SJSA1 (cell line): Measurements from ENCODE around the gene JAG1. TPM values are rescaled to one million over a fixed set of nuclear protein-coding genes. Genes with fewer than 3 reads are reported as not detected.

Experiments used
- DNase-seq, 2 experiments: peaks; one replicate each; pipeline ENCODE4 v3.0.0-alpha.2; 2015 to 2020; ENCODE audit warnings: low spot score in 2 of 2, low read depth in 1 of 2
- H3K27ac ChIP-seq: fragments of 250-450 bp; sonication (Bioruptor Pico); 2 replicates; pipeline ENCODE4 v1.5.1; 2020; ENCODE audit warnings: mild to moderate bottlenecking, moderate library complexity
- H3K27me3 ChIP-seq: fragments of 250-450 bp; sonication (Bioruptor Pico); replicated peaks from 2 replicates; pipeline ENCODE4 v1.5.1; 2020; ENCODE audit warnings: mild to moderate bottlenecking, moderate library complexity
- H3K36me3 ChIP-seq: fragments of 250-450 bp; sonication (Bioruptor Pico); 2 replicates; pipeline ENCODE4 v1.5.1; 2020; ENCODE audit warnings: mild to moderate bottlenecking
- H3K4me1 ChIP-seq: fragments of 250-450 bp; sonication (Bioruptor Pico); replicated peaks from 2 replicates; pipeline ENCODE4 v1.6.1; 2021; ENCODE audit warnings: mild to moderate bottlenecking
- H3K4me3 ChIP-seq: fragments of 250-450 bp; sonication (Bioruptor Pico); 2 replicates; pipeline ENCODE4 v1.5.1; 2020; ENCODE audit warnings: mild to moderate bottlenecking
- H3K9me3 ChIP-seq: fragments of 250-450 bp; sonication (Bioruptor Pico); replicated peaks from 2 replicates; pipeline ENCODE4 v1.5.1; 2020; ENCODE audit warnings: mild to moderate bottlenecking
- total RNA-seq: library from RNA; depleted of rRNA; stranded (reverse); fragments of >200 nt; shearing (Covaris generic); gene quantifications from 2 replicates; pipeline ENCODE4 v1.2.3, GENCODE V29; 2014

The JAG1 gene
- total RNA-seq, 1 experiment from 2014 or later: 40.9 TPM

DNA sequence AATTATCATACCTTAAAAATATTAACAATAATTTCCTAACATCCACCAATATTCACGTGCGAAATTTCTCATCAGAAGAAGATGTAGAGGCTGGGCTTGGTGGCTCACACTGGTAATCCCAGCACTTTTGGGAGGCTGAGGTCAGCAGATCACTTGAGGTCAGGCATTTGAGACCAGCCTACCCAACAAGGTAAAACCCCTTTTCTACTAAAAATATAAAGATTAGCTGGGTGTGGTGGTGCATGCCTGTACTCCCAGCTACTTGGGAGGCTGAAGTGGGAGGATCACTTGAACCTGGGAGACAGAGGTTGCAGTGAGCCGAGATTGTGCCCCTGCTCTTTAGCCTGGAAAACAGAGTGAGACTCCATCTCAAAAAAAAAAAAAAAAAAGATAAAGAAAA is 36.1 kb upstream of the JAG1 start:
- Histone ChIP-seq H3K27ac (no peak overlapping the region), H3K4me3 (no peak overlapping the region), H3K36me3 (no peaks in the 10 kb centered on the region), H3K27me3 (no peaks in the 10 kb centered on the region), H3K4me1 (peaks cover 32% of the 10 kb centered on the region), H3K9me3 (no peaks in the 10 kb centered on the region)
- DNase-seq: no peak

DNA sequence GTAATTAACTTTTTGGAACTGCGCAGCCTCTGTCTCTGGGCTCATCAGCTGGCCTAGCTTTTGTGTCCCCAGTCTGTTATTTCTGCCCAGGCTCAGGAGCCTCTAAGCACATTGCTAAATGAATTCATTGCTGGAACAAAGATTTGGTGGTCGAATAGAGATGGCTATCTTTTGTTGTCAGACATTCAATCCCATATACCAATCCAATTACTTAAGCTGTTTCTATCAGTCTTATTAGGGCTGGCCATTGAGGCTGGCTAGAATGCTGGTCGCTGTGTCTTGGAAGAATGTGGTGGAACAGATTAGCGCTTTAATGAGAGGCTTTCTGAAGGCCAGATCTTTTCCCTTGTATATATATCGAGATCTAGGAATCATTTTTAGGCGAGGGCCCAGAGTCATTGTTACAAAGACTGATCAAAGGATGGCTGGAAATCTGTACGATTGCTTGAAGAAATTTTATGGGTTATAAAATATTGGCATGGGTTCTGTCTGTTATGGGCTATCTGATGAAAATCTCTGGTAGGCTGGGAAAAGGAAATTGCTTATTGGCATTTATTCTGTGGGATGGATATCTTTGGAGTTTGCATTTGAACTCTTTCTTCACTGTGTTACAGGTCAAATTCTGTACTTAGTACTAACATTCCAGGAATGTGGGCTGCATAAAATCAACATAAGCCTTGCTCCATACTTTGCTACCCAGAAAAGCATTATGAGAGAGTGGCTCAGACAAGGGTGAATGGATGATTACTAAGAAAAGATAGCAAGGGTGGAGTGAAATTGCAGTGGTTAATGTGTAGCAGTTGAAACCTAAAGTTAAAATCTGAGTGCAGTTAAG is 34.8 kb upstream of the JAG1 start:
- peak in 1 of 2 experiments; percentile 21 for DNase-seq
- H3K4me1 ChIP-seq: peaks cover 21% of the 10 kb centered on the region
- H3K9me3 ChIP-seq: no peaks in the 10 kb centered on the region
- no peaks in the 10 kb centered on the region for H3K36me3 ChIP-seq
- H3K4me3 ChIP-seq: no peak overlapping the region
- H3K27me3 ChIP-seq: no peaks in the 10 kb centered on the region
- H3K27ac ChIP-seq: no peak overlapping the region

DNA sequence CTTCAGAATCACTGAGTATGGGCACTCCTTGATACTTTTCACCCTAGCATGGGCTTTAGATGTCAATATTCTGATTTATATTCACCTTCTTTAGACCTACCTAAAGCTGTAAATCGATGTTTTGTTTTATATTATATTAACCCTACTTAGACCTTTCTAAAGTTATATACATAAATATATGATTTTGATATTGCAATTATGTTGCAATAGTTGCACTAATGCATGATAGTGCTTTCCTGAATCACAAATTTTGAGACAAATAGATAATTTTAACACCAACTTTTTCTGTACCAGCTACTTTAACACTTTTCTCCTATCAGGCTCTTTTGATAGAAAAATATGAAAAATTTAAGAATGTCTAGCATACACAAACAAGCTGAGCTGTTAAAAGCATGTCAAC is 34.0 kb upstream of the JAG1 start:
- no peak overlapping the region for H3K4me3 ChIP-seq
- no peaks in the 10 kb centered on the region for H3K27me3 ChIP-seq
- no peak overlapping the region for H3K27ac ChIP-seq
- H3K9me3 ChIP-seq: no peaks in the 10 kb centered on the region
- H3K4me1 ChIP-seq: peaks cover 21% of the 10 kb centered on the region
- DNase-seq: no peak
- H3K36me3 ChIP-seq: no peaks in the 10 kb centered on the region

DNA sequence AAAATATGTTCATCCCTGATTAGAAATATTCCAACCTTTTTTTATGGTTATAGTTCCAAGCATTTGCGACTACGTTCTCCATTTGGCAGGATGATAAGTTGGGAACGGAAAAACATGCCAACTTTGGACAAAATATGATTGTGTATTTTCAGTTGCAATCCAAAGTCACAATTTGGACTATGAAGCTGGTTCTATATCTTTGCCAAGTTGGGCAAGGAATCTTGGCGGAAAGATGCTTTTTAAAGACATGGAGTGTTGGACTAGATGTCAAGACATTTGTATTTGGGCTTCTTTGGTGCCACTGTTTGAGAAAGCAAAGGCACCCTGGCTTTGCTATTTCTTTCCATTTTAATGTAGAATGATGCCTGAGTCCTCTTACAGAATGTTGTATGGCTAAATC is 33.3 kb upstream of the JAG1 start:
- H3K27ac ChIP-seq: no peak overlapping the region
- no peak overlapping the region for H3K4me3 ChIP-seq
- H3K4me1 ChIP-seq: peaks cover 21% of the 10 kb centered on the region
- DNase-seq: no peak
- H3K36me3 ChIP-seq: no peaks in the 10 kb centered on the region
- H3K27me3 ChIP-seq: no peaks in the 10 kb centered on the region
- no peaks in the 10 kb centered on the region for H3K9me3 ChIP-seq

DNA sequence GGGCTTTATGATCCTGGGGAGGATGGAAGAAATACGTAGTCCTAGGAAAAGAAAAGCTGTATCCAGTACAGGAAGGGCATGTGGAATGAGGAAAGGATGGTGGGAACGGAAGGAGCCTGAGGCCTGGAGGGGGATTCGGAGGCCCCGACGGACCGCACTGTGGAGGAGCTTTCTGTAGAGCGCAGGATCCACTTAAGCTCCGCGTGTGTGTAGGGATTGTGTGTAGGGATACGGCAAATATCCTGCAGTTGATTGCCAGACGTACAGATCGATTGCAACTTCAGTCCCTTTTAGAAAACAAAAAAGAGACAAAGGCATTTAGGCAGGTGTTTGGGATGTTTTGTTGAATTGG is 32.6 kb upstream of the JAG1 start:
- no peaks in the 10 kb centered on the region for H3K9me3 ChIP-seq
- DNase-seq: no peak
- H3K27ac ChIP-seq: no peak overlapping the region
- H3K27me3 ChIP-seq: no peaks in the 10 kb centered on the region
- H3K36me3 ChIP-seq: no peaks in the 10 kb centered on the region
- H3K4me1 ChIP-seq: peaks cover 19% of the 10 kb centered on the region
- H3K4me3 ChIP-seq: no peak overlapping the region

DNA sequence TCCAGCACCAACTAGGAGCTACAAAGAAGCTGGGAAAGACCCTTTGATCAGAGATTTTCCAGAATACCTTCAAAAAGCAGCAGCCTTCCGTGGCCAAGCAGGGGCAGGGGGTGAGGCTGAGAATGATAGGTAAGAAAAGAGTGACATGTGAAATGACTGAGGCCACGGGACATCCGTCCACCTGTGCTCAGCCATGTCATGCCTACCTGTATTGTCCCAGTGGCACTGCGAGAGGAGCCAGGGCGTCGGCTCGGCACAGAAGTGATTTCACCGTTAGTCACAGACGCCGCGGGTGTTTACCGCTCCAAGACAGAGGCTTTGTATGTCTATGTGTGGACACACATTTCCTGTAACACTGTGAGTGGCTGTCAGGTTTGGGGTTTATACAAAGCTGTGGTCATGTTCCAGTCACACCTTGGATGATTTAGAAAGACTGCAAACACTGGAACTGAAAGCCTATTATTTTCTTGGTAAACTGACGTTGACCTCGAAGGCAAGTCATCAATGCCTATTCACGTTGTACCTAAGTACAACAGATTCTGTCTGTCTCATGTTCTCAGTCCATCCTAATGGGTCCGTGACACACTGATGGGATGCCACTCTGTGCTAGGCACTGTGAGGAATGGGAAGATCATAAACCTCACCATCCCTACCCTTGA is 32.1 kb upstream of the JAG1 start:
- peak; percentile 34 to 62 for DNase-seq
- Histone ChIP-seq H3K4me1 (peaks cover 14% of the 10 kb centered on the region), H3K27me3 (no peaks in the 10 kb centered on the region), H3K4me3 (no peak overlapping the region), H3K9me3 (no peaks in the 10 kb centered on the region), H3K36me3 (no peaks in the 10 kb centered on the region), H3K27ac (no peak overlapping the region)

DNA sequence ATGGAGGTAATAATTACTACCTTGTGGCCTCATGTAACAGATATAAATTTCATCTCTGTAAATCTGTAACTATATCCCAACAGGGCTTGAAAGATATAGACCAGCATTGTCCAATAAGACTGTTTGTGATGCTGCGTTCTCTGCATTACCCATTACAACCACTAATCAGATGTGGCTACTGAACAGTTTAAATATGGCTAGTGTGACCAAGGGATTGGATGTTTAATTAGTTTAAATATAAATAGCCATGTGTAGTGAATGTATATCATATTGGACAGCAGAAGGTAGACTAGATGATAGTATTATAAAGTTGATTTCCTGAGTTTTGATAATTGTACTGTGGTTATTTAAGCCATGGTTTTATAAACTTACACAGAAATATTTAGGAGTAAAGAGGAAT is 27.8 kb upstream of the JAG1 start:
- DNase-seq: no peak
- Histone ChIP-seq H3K4me1 (peaks cover 10% of the 10 kb centered on the region), H3K27ac (no peak overlapping the region), H3K36me3 (no peaks in the 10 kb centered on the region), H3K4me3 (no peak overlapping the region), H3K27me3 (no peaks in the 10 kb centered on the region), H3K9me3 (no peaks in the 10 kb centered on the region)

DNA sequence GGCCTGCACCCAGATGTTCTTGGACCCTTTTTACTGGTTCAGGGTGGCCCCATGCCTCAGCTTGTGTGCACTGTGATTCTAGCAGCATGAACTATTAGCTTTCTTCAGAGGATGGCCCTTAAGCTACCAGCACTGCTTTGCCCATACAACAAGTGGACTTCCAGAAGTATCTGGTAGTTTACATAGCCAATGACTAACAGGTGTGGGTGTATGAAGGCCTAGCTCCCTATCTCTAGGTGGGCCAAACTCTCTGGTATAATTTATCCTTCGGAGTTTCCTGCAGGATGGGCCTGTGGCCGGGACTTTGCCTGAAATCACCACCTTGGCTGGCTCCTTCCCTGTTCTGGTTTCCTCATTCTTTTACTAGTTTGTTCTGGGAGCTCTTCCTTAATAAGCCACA is 26.1 kb upstream of the JAG1 start:
- H3K4me3 ChIP-seq: no peak overlapping the region
- no peaks in the 10 kb centered on the region for H3K27me3 ChIP-seq
- H3K36me3 ChIP-seq: no peaks in the 10 kb centered on the region
- H3K27ac ChIP-seq: no peak overlapping the region
- H3K4me1 ChIP-seq: no peaks in the 10 kb centered on the region
- no peaks in the 10 kb centered on the region for H3K9me3 ChIP-seq
- no peak for DNase-seq

DNA sequence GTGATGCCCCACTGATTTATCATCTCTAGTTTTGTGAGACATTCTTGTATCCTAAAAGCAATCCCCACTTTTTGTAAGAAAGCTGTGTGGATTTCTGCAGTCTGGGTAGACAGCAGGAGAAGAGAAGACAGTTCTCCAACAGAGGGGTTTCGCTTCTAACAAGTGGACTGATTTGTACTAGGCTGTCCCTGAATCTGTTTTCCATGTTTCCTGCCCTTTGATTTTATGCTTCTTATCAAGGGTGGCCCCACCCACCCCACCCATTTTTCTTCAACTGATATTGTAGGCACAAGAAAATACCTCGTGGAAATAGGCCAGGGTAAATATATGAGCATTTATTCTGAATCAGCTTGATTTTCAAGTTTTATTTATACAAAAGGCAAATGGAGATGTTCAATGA is 25.7 kb upstream of the JAG1 start:
- no peak for DNase-seq
- Histone ChIP-seq H3K4me1 (no peaks in the 10 kb centered on the region), H3K27ac (no peak overlapping the region), H3K4me3 (no peak overlapping the region), H3K27me3 (no peaks in the 10 kb centered on the region), H3K9me3 (no peaks in the 10 kb centered on the region), H3K36me3 (no peaks in the 10 kb centered on the region)

DNA sequence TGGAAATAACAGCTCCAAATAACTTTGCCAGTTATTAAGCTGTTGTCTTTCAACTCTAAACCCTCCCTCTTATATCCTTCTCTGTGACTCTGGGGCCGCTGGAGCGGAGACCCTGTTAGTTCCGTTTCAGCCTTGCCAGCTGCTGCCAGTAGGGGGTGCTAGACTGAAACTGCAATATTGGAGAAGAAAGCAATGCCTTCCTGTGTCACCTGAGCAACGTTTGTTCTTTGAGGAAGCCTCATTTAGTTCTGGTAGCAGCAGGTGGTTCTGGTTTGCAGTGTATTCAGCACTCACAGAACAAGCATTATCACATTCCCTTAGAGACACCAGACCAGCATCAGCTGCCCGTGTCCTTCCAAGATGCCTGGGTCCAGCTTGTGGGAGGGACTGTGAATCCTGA is 22.9 kb upstream of the JAG1 start:
- H3K27me3 ChIP-seq: no peaks in the 10 kb centered on the region

DNA sequence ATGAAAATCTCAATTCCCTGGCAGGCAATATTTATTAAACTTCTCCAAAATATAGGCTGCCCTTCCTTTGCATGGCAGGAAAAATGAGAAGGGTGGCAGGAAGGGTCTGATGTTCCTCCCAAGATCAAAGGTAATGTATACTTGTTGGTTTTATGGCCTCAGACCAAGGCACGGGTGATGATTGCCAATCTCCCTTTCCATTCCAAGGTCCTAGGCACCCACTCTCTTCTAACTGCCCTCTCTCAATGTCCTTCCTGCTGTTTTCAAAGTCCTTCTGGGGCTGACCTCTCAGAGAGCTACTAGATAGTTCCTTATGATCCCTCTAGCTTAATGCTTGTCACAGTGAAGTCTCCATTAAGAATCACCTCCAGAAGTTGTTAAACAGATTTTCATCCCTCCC is 15.6 kb upstream of the JAG1 start:
- H3K4me3 ChIP-seq: no peak overlapping the region
- no peaks in the 10 kb centered on the region for H3K9me3 ChIP-seq
- peaks cover 7% of the 10 kb centered on the region; the same call in 1 of the 2 replicates for H3K4me1 ChIP-seq
- no peak overlapping the region for H3K27ac ChIP-seq
- H3K27me3 ChIP-seq: no peaks in the 10 kb centered on the region
- no peak for DNase-seq
- no peaks in the 10 kb centered on the region for H3K36me3 ChIP-seq

More for the DNA sequence above, 22.9 kb upstream of the JAG1 start:
- DNase-seq: no peak
- Histone ChIP-seq H3K4me3 (no peak overlapping the region), H3K36me3 (no peaks in the 10 kb centered on the region), H3K4me1 (peaks cover 7% of the 10 kb centered on the region; the same call in 1 of the 2 replicates), H3K9me3 (no peaks in the 10 kb centered on the region), H3K27ac (no peak overlapping the region)

DNA sequence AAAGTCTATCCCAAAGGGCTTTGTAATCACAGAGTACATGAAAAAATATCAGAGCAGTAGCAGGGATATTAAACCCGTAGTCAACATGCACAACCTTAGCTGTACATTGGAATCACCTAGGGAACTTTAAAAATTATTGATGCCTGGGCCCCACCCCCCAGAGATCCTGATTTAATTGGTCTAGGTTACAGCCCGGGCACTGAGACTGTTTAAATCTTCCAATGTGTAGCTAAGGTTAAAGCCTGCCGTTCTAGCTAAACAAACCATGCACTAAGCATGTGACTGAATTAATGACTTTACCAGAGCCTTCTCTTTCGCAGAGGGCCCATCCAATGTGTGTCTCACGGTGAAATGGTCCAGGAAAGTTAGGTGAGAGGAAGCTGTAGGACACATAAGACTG is 14.1 kb upstream of the JAG1 start:
- no peak overlapping the region for H3K27ac ChIP-seq
- H3K36me3 ChIP-seq: no peaks in the 10 kb centered on the region
- H3K4me1 ChIP-seq: peaks cover 7% of the 10 kb centered on the region; the same call in 1 of the 2 replicates
- no peak for DNase-seq
- H3K4me3 ChIP-seq: no peak overlapping the region
- no peaks in the 10 kb centered on the region for H3K9me3 ChIP-seq
- H3K27me3 ChIP-seq: no peaks in the 10 kb centered on the region

DNA sequence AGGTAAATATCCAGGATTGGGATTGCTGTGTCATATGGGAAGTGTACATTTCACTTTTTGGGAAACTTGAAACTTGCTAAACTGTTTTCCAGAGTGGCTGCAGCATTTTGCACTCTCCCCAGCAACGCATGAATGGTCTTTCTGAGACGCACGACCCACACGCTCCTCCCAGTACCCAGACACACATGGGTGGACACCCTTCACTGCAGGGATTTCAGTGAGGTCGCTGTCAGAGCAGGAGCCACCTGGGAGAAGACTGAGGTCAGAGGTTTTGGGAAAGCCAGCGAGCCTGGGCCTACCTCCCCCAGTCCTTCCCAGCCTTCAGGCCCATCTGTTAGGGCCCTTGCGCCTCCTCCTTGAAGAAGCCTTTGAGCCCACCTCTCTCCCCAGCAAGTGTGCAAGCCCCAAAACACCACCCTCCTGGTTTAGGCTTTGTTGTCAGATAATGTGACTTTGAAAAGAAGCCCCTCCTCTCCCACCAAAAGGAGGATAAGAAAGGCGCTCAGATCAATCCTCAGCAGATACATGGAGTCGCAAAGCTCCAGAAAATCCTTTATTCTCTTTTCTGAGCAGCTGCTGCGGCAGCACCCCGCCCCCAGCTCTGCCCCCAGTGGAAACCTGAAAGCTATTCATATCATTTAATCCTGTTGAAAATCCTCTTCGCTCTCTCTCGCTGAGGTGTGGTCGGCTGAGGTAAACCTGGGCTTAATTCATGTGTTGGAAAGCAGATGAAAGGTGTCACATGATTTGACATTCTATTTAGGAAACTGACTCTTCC is 12.7 kb upstream of the JAG1 start:
- Histone ChIP-seq H3K27me3 (no peaks in the 10 kb centered on the region), H3K36me3 (no peaks in the 10 kb centered on the region), H3K4me1 (no peaks in the 10 kb centered on the region), H3K27ac (no peak overlapping the region), H3K4me3 (no peak overlapping the region), H3K9me3 (no peaks in the 10 kb centered on the region)
- DNase-seq: no peak

DNA sequence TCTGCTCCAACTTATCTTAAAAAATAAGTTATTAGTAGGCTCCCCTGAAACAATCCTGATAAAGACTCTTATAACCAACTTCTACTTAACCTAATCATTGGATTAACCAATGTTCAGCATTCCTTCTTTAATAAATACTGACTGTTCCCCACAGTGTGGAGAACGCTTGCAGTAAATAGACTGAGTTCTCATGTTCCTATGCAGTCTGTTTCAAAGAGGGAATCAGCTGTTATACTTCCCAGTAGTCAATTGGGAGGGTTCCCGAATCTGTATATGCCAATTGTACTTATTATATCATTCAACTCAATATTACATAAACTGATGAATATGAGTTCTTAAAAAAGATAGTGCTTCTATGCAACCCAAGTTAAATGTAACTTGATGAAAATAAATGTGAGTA is 9.7 kb upstream of the JAG1 start:
- no peak for DNase-seq
- H3K27me3 ChIP-seq: no peaks in the 10 kb centered on the region
- H3K4me1 ChIP-seq: no peaks in the 10 kb centered on the region
- H3K4me3 ChIP-seq: no peak overlapping the region
- H3K9me3 ChIP-seq: 0 out of 2 replicates have a peak, but pooled peaks cover 3% of the 10 kb centered on the region
- no peak overlapping the region for H3K27ac ChIP-seq
- H3K36me3 ChIP-seq: no peaks in the 10 kb centered on the region
